T follicular helper cell (primary cell): ENCODE results near the gene RNPS1.
"Not testable (repeated sequence)": the region's sequence is repeated elsewhere in the genome, so short reads cannot be mapped to it uniquely, and the experiment has no call there.

ENCODE experiments used
- DNase-seq: peaks from one replicate; pipeline ENCODE4 v3.0.0-alpha.2; 2020; ENCODE audit warnings: low read depth

The RNPS1 gene

GRCh38 chr16:2257726-2258125, 10.2 kb downstream of the RNPS1 start:
- no peak for DNase-seq

- no peak for DNase-seq
These were observed 11.3 kb downstream of the RNPS1 start for GRCh38 chr16:2256531-2257140.

GRCh38 chr16:2253293-2253692, 14.6 kb downstream of the RNPS1 start:
- DNase-seq = no peak

- no peak for DNase-seq
These were observed 15.1 kb downstream of the RNPS1 start for GRCh38 chr16:2252806-2253148.

- DNase-seq = peak; percentile 46
These were observed 16.4 kb downstream of the RNPS1 start, which contains the start of gene ECI1 for GRCh38 chr16:2251296-2252111. ECI1 (minus strand) TSS chr16:2251587; CDS start chr16:2251566, 21 bp downstream.

DNA sequence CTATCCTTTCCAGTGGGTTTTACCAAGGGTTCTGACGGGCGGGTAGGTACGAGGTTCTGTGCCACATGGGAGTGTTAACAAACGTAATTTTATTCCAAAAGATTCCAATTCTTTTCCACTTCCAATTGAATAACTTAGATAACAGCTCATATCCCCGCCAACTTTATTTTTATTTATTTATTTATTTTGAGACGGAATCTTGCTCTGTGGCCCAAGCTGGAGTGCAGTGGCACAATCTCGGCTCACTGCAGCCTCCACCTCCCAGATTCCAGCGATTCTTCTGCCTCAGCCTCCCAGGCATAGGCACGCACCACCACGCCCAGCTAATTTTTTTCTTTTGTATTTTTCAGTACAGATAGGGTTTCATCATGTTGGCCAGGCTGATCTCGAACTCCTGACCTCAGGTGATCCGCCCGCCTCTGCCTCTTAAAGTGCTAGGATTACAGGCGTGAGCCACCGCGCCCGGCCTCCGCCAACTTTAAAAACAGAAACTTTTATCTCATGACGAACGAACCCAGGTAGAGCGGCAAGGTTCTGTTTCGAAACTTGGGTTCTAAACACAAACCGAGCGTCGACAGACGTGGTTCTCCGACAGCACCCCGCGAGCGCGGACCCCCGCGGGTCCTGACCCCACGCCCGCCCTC, 17.2 kb downstream of the RNPS1 start:
- peak; percentile 32 for DNase-seq

- no peak for DNase-seq
These were observed 21.5 kb downstream of the RNPS1 start for GRCh38 chr16:2246301-2246885.

DNA sequence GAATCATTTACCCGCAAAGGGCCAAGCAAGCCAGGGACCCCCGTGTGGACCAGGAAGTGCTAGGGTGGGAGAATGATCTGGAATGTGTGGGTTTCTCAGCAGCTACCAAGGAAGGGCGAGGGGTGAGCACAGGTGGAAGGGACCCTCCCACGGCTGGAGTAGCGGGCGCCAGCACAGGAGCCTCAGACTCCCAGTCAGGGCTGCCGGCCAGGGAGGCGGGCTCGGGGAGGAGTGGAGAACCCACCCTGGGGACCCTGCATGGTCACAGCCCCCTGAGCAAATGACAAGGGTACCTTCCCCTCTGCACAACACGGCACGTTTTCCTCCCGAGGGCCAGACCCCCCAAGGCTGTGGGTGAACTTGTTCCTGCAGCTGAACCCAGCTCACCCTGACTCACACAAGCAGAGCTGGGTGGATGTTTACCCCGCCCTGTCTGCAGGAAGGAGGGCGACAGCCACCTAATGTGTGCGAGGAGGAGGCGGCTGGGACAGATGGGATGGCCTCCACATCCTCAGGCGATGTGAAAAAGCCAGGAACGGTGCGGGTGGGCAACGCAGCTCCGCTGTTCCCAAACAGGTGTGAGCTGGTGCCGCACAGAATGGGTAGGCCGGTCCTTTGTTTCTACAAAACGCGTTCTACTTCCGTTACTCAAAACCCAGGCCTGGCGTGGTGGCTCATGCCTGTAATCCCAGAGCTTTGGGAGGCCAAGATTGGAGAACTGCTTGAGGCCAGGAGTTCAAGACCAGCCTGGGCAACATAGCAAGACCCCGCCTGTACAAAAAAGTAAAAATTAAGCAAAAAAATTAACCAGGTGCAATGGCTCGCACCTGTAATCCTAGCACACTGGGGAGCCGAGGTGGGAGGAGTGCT, 22.8 kb downstream of the RNPS1 start:
- no peak for DNase-seq

GRCh38 chr16:2244301-2244700, 23.6 kb downstream of the RNPS1 start:
- no peak for DNase-seq

DNA sequence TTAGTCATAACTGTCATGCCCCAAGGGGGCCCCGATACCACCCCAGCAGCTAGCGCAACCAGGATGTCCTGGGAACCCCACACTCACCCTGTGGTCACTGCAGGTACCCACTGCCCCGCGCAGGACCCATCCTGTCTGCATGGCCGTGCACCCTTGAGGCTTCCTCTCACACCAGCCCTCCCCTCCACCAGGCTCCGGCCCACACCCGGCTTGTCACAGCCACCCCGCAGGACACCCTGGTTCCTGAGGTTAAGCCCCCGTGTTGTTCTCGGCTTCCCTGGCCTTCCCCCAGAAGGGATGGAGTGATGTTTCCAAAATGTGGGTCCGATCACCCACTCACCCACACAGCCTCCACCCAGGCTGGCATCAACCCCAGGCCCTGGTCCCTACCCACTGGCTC, 24.1 kb downstream of the RNPS1 start:
- no peak for DNase-seq

GRCh38 chr16:2243031-2243528, 24.8 kb downstream of the RNPS1 start:
- no peak for DNase-seq

DNA sequence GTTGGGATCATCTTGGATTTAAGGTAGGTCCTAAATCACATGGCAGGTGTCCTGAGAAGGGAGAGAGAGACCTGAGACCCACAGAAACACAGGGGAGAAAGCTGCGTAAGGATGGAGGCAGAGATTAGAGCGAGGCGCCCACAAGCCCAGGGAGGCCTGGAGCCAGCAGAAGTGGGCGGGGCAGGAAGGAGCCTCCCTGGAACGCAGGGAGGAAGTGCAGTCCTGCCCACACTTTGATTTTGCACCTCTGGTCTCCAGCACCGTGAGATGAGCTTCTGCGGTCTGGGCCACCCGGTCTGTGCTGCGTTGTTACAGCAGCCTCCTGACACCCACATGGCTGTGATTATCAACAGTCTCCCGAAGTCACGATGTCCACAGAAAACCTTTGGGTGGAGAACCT, 25.3 kb downstream of the RNPS1 start:
- no peak for DNase-seq

GRCh38 chr16:2240331-2240730, 27.6 kb downstream of the RNPS1 start:
- not testable (repeated sequence) for DNase-seq

DNA sequence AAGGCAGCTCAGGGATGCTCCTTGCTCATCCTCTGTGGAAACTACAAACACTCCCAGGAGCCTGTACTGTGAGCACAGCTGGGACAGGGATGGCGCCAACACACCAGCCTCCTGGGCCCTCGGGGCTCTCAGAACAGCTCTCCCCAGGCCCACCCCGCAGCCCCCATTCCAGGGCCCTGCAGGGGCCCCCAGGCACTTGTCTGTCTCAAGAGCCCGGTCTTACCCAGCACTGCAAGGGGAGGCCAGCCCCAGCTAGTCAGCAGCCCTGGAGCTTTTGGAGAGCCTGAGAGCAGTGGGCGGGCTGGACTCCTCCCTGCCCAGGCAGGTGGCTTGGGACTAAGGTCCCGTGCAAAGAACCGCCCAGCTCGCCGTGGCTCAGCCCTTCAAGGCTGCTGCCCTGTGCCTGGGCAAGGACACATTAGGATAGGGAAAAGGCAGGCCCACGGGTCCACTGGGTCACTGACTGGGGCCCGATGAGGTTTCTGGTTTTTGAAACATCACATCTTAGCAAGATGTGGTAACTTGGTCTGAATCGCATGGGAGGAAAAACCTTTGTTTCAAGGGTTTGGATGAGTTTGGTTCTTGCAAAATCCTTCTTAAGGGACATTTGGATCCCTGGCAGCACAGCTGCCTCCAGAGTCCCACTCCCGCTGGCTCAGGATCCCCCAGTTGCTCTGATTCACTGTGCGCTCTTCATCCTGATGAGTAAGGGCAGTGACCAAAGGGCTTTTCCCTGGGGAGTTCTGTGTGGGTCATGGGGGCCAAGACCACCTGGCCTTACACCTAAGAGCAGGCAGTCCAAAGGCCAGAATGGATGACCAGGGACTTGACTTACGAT, 28.9 kb downstream of the RNPS1 start:
- DNase-seq = no peak

- DNase-seq = no peak
These were observed 29.6 kb downstream of the RNPS1 start for GRCh38 chr16:2238150-2238837.

GRCh38 chr16:2237493-2238149, 30.3 kb downstream of the RNPS1 start:
- DNase-seq = no peak

DNA sequence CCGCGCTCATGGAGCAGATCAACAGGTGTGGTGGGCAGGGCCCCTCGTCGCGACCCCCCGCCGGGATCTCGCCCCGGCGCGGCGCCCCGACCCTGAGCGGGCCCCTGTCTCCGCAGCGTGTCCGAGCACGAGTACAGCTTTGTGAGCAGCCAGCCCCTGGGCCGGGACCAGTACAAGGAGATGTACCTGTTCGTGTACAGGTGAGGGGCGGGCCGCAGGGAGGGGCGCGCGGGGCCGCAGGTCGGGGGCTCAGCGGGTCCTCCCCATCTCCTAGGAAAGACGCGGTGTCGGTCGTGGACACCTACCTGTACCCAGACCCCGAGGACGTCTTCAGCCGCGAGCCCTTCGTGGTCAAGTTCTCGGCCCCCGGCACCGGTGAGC, 30.8 kb downstream of the RNPS1 start:
- no peak for DNase-seq

GRCh38 chr16:2236337-2237101, 31.4 kb downstream of the RNPS1 start, which contains the start of gene DNASE1L2:
DNASE1L2 (plus strand) TSS chr16:2236444; CDS start chr16:2236817, 373 bp downstream.
- DNase-seq = no peak
